K562 (cell line): ENCODE data around the gene ZNF692. TPM values are rescaled to one million over a fixed set of nuclear protein-coding genes. Genes with fewer than 3 reads are reported as not detected.

ENCODE experiments used
- CBFB ChIP-seq: sonication (generic); formaldehyde crosslinking; IDR thresholded peaks from 2 replicates; pipeline ENCODE4 v1.4.0; 2020; ENCODE audit warnings: mild to moderate bottlenecking, missing genetic modification reagents
- CREB1 ChIP-seq, 2 experiments: sonication (generic) in 1 of 2; formaldehyde crosslinking in 1 of 2; IDR thresholded peaks; 2 replicates each; pipeline versions ENCODE4 v1.6.1 to v1.8.0; 2012 to 2022; ENCODE audit warnings: inconsistent platforms in 1 of 2, mild to moderate bottlenecking in 1 of 2, missing genetic modification reagents in 1 of 2, moderate library complexity in 1 of 2
- E2F8 ChIP-seq: fragments of 450-650 bp; IDR thresholded peaks from 2 replicates; pipeline ENCODE4 v1.7.1; 2018; ENCODE audit warnings: mild to moderate bottlenecking, low read depth; ENCODE audit not compliant: partially characterized antibody
- TBP ChIP-seq: optimal IDR thresholded peaks from 2 replicates; pipeline ENCODE3; 2011; ENCODE audit warnings: low read depth, low read length, improper control_type of control experiment
- ZBTB11 ChIP-seq, 3 experiments: fragments of 200-800 bp in 1 of 3; fragments of 250-450 bp in 1 of 3; fragments of 450-650 bp in 1 of 3; sonication (Bioruptor Pico) in 1 of 3; sonication (Bioruptor generic) in 1 of 3; formaldehyde crosslinking in 1 of 3; IDR thresholded peaks; 2 replicates each; pipeline versions ENCODE4 v1.6.1 to v1.8.0; 2016 to 2022; ENCODE audit warnings: mild to moderate bottlenecking in 2 of 3, missing genetic modification characterization in 2 of 3, missing compliant biosample characterization in 1 of 3, moderate library complexity in 1 of 3
- ZBTB12 ChIP-seq: fragments of 250-450 bp; sonication (Bioruptor Pico); IDR thresholded peaks from 2 replicates; pipeline ENCODE4 v1.4.0; 2020
- ZNF407 ChIP-seq: fragments of 450-650 bp; IDR thresholded peaks from 2 replicates; pipeline ENCODE4 v1.6.1; 2016; ENCODE audit warnings: low read depth
- ZNF766 ChIP-seq: fragments of 200-800 bp; sonication (Bioruptor generic); conservative IDR thresholded peaks from 2 replicates; pipeline ENCODE4 v1.6.1; 2016; ENCODE audit warnings: missing genetic modification characterization, missing compliant biosample characterization
- polyA plus RNA-seq, 8 experiments: library from polyadenylated mRNA; depleted of rRNA in 4 of 8; stranded (reverse) in 5 of 8; unstranded in 3 of 8; fragments of >200 nt; fragmentation: Nextera tagmentation in 2 of 8; fragmentation: Illumina TruSeq in 1 of 8; extraction: Ambion mirVana in 2 of 8; extraction: Trizol in 1 of 8; gene quantifications; 2 replicates each; pipeline versions ENCODE4 v1.2.1 to v1.2.3, GENCODE V29; 2011 to 2014; ENCODE audit warnings: inconsistent platforms in 1 of 8, missing spikeins in 1 of 8
- total RNA-seq, 7 experiments: library from RNA; depleted of rRNA in 6 of 7; stranded (reverse); fragments of >200 nt in 6 of 7; fragmentation: Illumina TruSeq in 2 of 7; extraction: Trizol in 2 of 7; gene quantifications; 2 replicates each; pipeline versions ENCODE4 v1.2.1 to v1.2.3, GENCODE V29; 2011 to 2021; ENCODE audit warnings: low replicate concordance in 1 of 7

The ZNF692 gene
- total and polyA plus RNA-seq, 9 of the 15 experiments (the other 6 are each of a cell fraction or from before 2014, with no cell fraction given) = 8.4 to 143 (median 55.9) TPM

- TF ChIP-seq ZBTB11 (CRISPR knock-in tag; IDR thresholded peaks at IDR 0.05) (no peak), CREB1 (IDR thresholded peaks at IDR 0.05) (peak; percentile 94), CREB1 (CRISPR knock-in tag; IDR thresholded peaks at IDR 0.05) (peak; percentile 95), TBP (peak; percentile 89), E2F8 (peak; percentile 58), ZNF407 (peak; percentile 74), CBFB (peak; percentile 59; the same call in 1 of the 2 replicates), ZBTB12 (CRISPR knock-in tag) (peak; percentile 90), ZNF766 (CRISPR knock-in tag) (no peak; the same call in 1 of the 2 replicates)
Measured at GRCh38 chr1:248838357-248839167, 20.3 kb downstream of the ZNF692 start (continued).
